HG02943 (cell line): ENCODE measurements around the gene ZNHIT1.

Experiments used
- ATAC-seq: cut with Tn5 transposase; IDR thresholded peaks from one replicate; pipeline ENCODE4 v1.9.1; 2021; ENCODE audit warnings: mild to moderate bottlenecking, low read depth, moderate library complexity; ENCODE audit not compliant: unreplicated experiment

Gene ZNHIT1

GRCh38 chr7:101216001-101216859 is 1.7 kb upstream of the ZNHIT1 start:
- ATAC-seq = no peak

- ATAC-seq = no peak
Observed at GRCh38 chr7:101216860-101217387, 1.0 kb upstream of the ZNHIT1 start.

- peak; percentile 6 for ATAC-seq
Observed at GRCh38 chr7:101218236-101219125, 516 bp downstream of the ZNHIT1 start.

- ATAC-seq = no peak
Observed at GRCh38 chr7:101220295-101220694, 2.3 kb downstream of the ZNHIT1 start.

- ATAC-seq = no peak
Observed at GRCh38 chr7:101222275-101222830, 4.4 kb downstream of the ZNHIT1 start.

GRCh38 chr7:101223528-101223927 is 5.6 kb downstream of the ZNHIT1 start:
- ATAC-seq = no peak

- no peak for ATAC-seq
Observed at GRCh38 chr7:101225650-101226049, 7.7 kb downstream of the ZNHIT1 start.

GRCh38 chr7:101226721-101227120 is 8.8 kb downstream of the ZNHIT1 start:
- ATAC-seq = no peak

GRCh38 chr7:101231644-101232043 is 13.7 kb downstream of the ZNHIT1 start:
- no peak for ATAC-seq

GRCh38 chr7:101232141-101232850 is 14.3 kb downstream of the ZNHIT1 start:
- ATAC-seq = no peak

GRCh38 chr7:101233907-101234547 is 16.1 kb downstream of the ZNHIT1 start:
- ATAC-seq = no peak

GRCh38 chr7:101234636-101235035 is 16.7 kb downstream of the ZNHIT1 start:
- no peak for ATAC-seq

- ATAC-seq = no peak
Observed at GRCh38 chr7:101235050-101235449, 17.1 kb downstream of the ZNHIT1 start.

GRCh38 chr7:101235522-101235921 is 17.6 kb downstream of the ZNHIT1 start:
- ATAC-seq = no peak

GRCh38 chr7:101236292-101236835 is 18.4 kb downstream of the ZNHIT1 start:
- no peak for ATAC-seq

- no peak for ATAC-seq
Observed at GRCh38 chr7:101237206-101238067, 19.5 kb downstream of the ZNHIT1 start, which contains the start of gene CLDN15. Gene CLDN15, minus strand, starts transcription at chr7:101237802. Its CDS starts 221 bp downstream, at chr7:101237581.

- ATAC-seq = no peak
Observed at GRCh38 chr7:101238226-101239182, 20.5 kb downstream of the ZNHIT1 start.
